SKM-1 (cell line): ENCODE data around the gene OR6C70.
"Not testable (repeated sequence)": the region's sequence is repeated elsewhere in the genome, so short reads cannot be mapped to it uniquely, and the experiment has no call there.

Source experiments
- DNase-seq: peaks from one replicate; lab custom pipeline; 2025; ENCODE audit not compliant: unreplicated experiment; lab: John Stamatoyannopoulos, UW

Gene OR6C70

GRCh38 chr12:55470088-55470829, at the start of gene OR6C70:
OR6C70 (minus strand) TSS chr12:55470138; CDS start chr12:55470138, 0 bp downstream.
- no peak for DNase-seq

- no peak for DNase-seq
Measured at GRCh38 chr12:55516391-55516790, 46.5 kb upstream of the OR6C70 start.

- no peak for DNase-seq
Measured at GRCh38 chr12:55515696-55516095, 45.8 kb upstream of the OR6C70 start.

GRCh38 chr12:55501601-55502000, 31.7 kb upstream of the OR6C70 start:
- DNase-seq = no peak

- no peak for DNase-seq
Measured at GRCh38 chr12:55499810-55500252, 29.9 kb upstream of the OR6C70 start.

- no peak for DNase-seq
Measured at GRCh38 chr12:55499231-55499630, 29.3 kb upstream of the OR6C70 start.

- DNase-seq = no peak
Measured at GRCh38 chr12:55495490-55495889, 25.6 kb upstream of the OR6C70 start.

- no peak for DNase-seq
Measured at GRCh38 chr12:55492078-55492477, 22.1 kb upstream of the OR6C70 start, which contains the start of gene OR6C68. OR6C68 (plus strand) TSS chr12:55492378; CDS start chr12:55492378, 0 bp downstream.

GRCh38 chr12:55484284-55484683, 14.3 kb upstream of the OR6C70 start:
- not testable (repeated sequence) for DNase-seq

GRCh38 chr12:55479136-55479535, 9.2 kb upstream of the OR6C70 start:
- DNase-seq = not testable (repeated sequence)

- DNase-seq = no peak
Measured at GRCh38 chr12:55472264-55472663, 2.3 kb upstream of the OR6C70 start.

- no peak for DNase-seq
Measured at GRCh38 chr12:55469291-55469690, 647 bp downstream of the OR6C70 start.

- DNase-seq = no peak
Measured at GRCh38 chr12:55467836-55468235, 2.1 kb downstream of the OR6C70 start.

GRCh38 chr12:55464926-55465325, 5.0 kb downstream of the OR6C70 start:
- not testable (repeated sequence) for DNase-seq

GRCh38 chr12:55448825-55449224, 21.1 kb downstream of the OR6C70 start:
- no peak for DNase-seq

GRCh38 chr12:55446326-55446725, 23.6 kb downstream of the OR6C70 start:
- no peak for DNase-seq

- no peak for DNase-seq
Measured at GRCh38 chr12:55445357-55445756, 24.6 kb downstream of the OR6C70 start.

- DNase-seq = no peak
Measured at GRCh38 chr12:55443776-55444175, 26.2 kb downstream of the OR6C70 start, which contains the start of gene OR6C2. OR6C2 (plus strand) TSS chr12:55444076; CDS start chr12:55452214, 8,138 bp downstream.

GRCh38 chr12:55441233-55441632, 28.7 kb downstream of the OR6C70 start:
- DNase-seq = not testable (repeated sequence)

- no peak for DNase-seq
Measured at GRCh38 chr12:55428331-55429243, 41.4 kb downstream of the OR6C70 start.

- no peak for DNase-seq
Measured at GRCh38 chr12:55425954-55426353, 44.0 kb downstream of the OR6C70 start, which contains the start of gene OR6C76. OR6C76 (plus strand) TSS chr12:55426254; CDS start chr12:55426254, 0 bp downstream.
